ENCODE results near the gene RAB1A. TPM values are rescaled to one million over a fixed set of nuclear protein-coding genes. Genes with fewer than 3 reads are reported as not detected.

RAB1A gene
- 206 and 311 TPM in 2 replicates for total RNA-seq (2016; rRNA removed; fragmentation: Illumina TruSeq; extraction: Trizol)
- total RNA-seq (2016; cell fraction: cytosol; rRNA removed; fragmentation: Illumina TruSeq; extraction: Trizol; ENCODE audit: low read depth), result 27.8 and 28.9 TPM in 2 replicates
- 208 and 306 TPM in 2 replicates for total RNA-seq (2016; cell fraction: insoluble cytoplasmic fraction; rRNA removed; fragmentation: Illumina TruSeq; extraction: Trizol)
- 98.9 and 106 TPM in 2 replicates for total RNA-seq (2016; cell fraction: membrane; rRNA removed; fragmentation: Illumina TruSeq; extraction: Trizol)
- 101 and 108 TPM in 2 replicates for total RNA-seq (2016; cell fraction: nucleus; rRNA removed; fragmentation: Illumina TruSeq; extraction: Trizol)
- 174 and 226 TPM in 2 replicates for polyA plus RNA-seq (2011; rRNA removed)
- polyA plus RNA-seq (2011; cell fraction: cytosol; rRNA removed), result 101 and 153 TPM in 2 replicates
- polyA plus RNA-seq (2011; cell fraction: nucleus; rRNA removed), result 26.7 and 44.5 TPM in 2 replicates
- 237 and 266 TPM in 2 replicates for polyA plus RNA-seq (2012)
- 46.4 and 51.5 TPM in 2 replicates for polyA plus RNA-seq (2016; cell fraction: cytosol; fragmentation: Illumina TruSeq; extraction: Trizol; ENCODE audit: low read depth)
- polyA plus RNA-seq (2016; cell fraction: insoluble cytoplasmic fraction; fragmentation: Illumina TruSeq; extraction: Trizol; ENCODE audit: low read depth), result 489 and 498 TPM in 2 replicates
- polyA plus RNA-seq (2016; cell fraction: membrane; fragmentation: Illumina TruSeq; extraction: Trizol; ENCODE audit: low read depth), result 122 and 126 TPM in 2 replicates
- 219 and 228 TPM in 2 replicates for polyA plus RNA-seq (2016; cell fraction: nucleus; fragmentation: Illumina TruSeq; extraction: Trizol; ENCODE audit: insufficient read depth, low read depth)
- polyA minus RNA-seq (2011; rRNA and poly(A)+ RNA removed; ENCODE audit: low replicate concordance), result 26.5 and 48.9 TPM in 2 replicates
- 83.1 and 93.6 TPM in 2 replicates for polyA minus RNA-seq (2011; cell fraction: cytosol; rRNA and poly(A)+ RNA removed)
- 58.2 and 71.1 TPM in 2 replicates for polyA minus RNA-seq (2011; cell fraction: nucleus; rRNA and poly(A)+ RNA removed)
- percentile 96 among the genes with signal in this experiment for Bru-seq, nascent RNA
- percentile 99 among the genes with signal in this experiment for BruChase-seq, experiment 1, labeled RNA remaining after a 6-hour chase
- percentile 98 among the genes with signal in this experiment for BruChase-seq, experiment 2, labeled RNA remaining after a 2-hour chase
- long read RNA-seq, experiment 1, transcript RAB1A-203 (6 exons, 2,447 nt), result major isoform, 221 of 243 reads
- long read RNA-seq, experiment 1, partial matches to known transcripts, result 4 of 243 reads
- long read RNA-seq, experiment 1, other reads (novel, unspliced or antisense), result 17 of 243 reads
- long read RNA-seq, experiment 2, transcript RAB1A-203 (6 exons, 2,447 nt), result major isoform, 285 of 418 reads
- long read RNA-seq, experiment 2, partial matches to known transcripts, result 26 of 418 reads
- long read RNA-seq, experiment 2, other reads (novel, unspliced or antisense), result 107 of 418 reads

DNA sequence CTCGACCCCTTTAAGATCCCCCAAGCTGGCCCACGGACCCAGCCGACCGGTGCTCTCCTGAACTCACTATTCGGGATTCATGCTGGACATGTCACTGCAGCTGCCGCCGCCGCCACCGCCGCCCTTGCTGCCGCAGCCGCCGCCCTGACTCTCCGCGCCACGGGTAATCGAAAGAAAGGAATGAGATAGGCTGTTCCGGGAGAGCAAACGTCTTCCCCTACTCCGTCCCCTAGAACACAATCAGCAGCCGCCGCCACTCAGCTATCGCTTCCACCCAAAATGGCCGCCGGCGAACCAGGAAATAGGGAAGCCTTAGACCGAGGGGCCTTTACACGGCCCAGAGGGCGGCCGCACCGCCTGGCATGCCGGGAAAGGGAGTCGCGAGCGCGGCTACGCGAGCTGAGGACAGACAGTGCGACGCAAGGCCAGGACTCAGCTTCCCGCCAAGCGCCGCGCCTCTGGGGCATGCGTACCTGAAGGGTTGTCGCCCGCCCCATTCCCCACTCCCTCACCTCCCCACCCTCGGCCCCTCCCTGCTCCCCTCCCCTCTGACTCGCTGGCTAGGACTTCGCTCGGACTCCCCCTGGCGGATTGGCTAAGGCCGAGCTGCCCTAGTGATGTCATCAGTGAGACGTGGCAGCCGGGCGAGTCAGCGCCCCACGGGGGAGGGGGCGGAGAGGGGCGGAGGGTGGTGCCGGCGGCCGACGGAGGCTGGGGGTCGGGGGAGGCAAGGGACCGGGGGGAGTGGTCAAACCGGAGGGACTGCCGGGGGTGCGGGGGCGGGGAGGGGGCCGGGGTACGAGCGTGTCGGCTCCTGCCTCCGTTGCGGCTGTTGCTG, at the start of gene RAB1A:
Gene RAB1A, minus strand, starts transcription at position 281 of the 838 bp plus-strand sequence. Its CDS starts 191 bp downstream, at position 90.
- DNase-seq (ENCODE audit: low spot score) (peak; percentile 99), FAIRE-seq (peak; percentile 82), ATAC-seq (peak; percentile 98)
- no TSS peak for BruUV-seq (replicated peaks)
- POLR2A ChIA-PET, result interaction anchor here (0.6 to 3.1 kb wide), 38 partner anchors 10 to 476 kb away, joined by 3 to 62 read pairs (median 5); partner anchors contain the start of genes ACTR2, CEP68, SERTAD2 and SPRED2
- Histone ChIP-seq H3K4me1 (ENCODE audit: insufficient read depth, low read length) (peaks cover 69% of the 10 kb centered on the region), H2AFZ (ENCODE audit: low read length) (no peak within 1 kb of the TSS), H3K36me3 (replicated peaks in 1 of 2; ENCODE audit: control insufficient read depth in 1 of 2, insufficient read depth in 2 of 2, low read length in 2 of 2) (no peaks in the 10 kb centered on the region; a peak in 1 of 5 replicates), H3K4me2 (ENCODE audit: low read depth, low read length) (peak within 1 kb of the TSS; percentile 98), H3K27ac (ENCODE audit: extremely low read length, insufficient read depth, low read length) (peak within 1 kb of the TSS; percentile 95), H3K27me3 (ENCODE audit: control insufficient read depth in 1 of 2, insufficient read depth in 2 of 2, low read length in 2 of 2) (peaks cover 0 to 4% of the 10 kb centered on the region in 2 experiments; a peak in 1 of 5 replicates), H3K9me3 (ENCODE audit: low read length) (no peaks in the 10 kb centered on the region), H4K20me1 (ENCODE audit: insufficient read depth, low read length) (peaks cover 44% of the 10 kb centered on the region), H3K79me2 (ENCODE audit: insufficient read depth, low read length) (peaks cover 49% of the 10 kb centered on the region), H3K4me3 (replicated peaks in 1 of 3; ENCODE audit: insufficient read depth in 1 of 3, low read depth in 2 of 3, low read length in 3 of 3) (peak within 1 kb of the TSS; percentile 89 to 98 (median 97)), H3K9ac (ENCODE audit: insufficient read depth, low read depth, low read length) (peak within 1 kb of the TSS; percentile 100)
- under 1% methylated on average over 68 of the region's 76 CpGs for WGBS (ENCODE audit: low lambda C conversion rate)
- intact Hi-C loops (cut with micrococcal nuclease; ENCODE audit: unreplicated experiment), result loop anchor here (2.0 to 5.0 kb wide), 6 partner anchors 17 to 97 kb away; partner anchors contain the start of genes ACTR2 and CEP68
- CTCF ChIA-PET (ENCODE audit: low intra/inter-chr PET ratio, low total read pairs), result interaction anchor here (0.6 kb wide), 1 partner anchor 40 kb away, joined by 3 read pairs; no protein-coding TSS in a partner anchor
- in situ Hi-C loops (cut with HindIII; ENCODE audit: extremely low pct_ligation_motif_present, low pct_unique_long_range_greater_than_20kb), result no loop called here
- TF ChIP-seq ZNF567 (CRISPR knock-in tag; IDR thresholded peaks at IDR 0.05; ENCODE audit: borderline replicate concordance) (0 out of 2 replicates have a peak, but pooled peaks have one; percentile 53), ERF (CRISPR knock-in tag; IDR thresholded peaks at IDR 0.05) (no peak; the same call in 1 of the 2 replicates), ZNF790 (CRISPR knock-in tag; IDR thresholded peaks at IDR 0.05; ENCODE audit: borderline replicate concordance) (0 out of 2 replicates have a peak, but pooled peaks have one; percentile 15), ZNF883 (CRISPR knock-in tag; IDR thresholded peaks at IDR 0.05; ENCODE audit: not compliant biosample characterization) (peak; percentile 25), DR1 (CRISPR knock-in tag; IDR thresholded peaks at IDR 0.05) (peak; percentile 53; the same call in 1 of the 2 replicates), ZNF572 (CRISPR knock-in tag; IDR thresholded peaks at IDR 0.05) (0 out of 2 replicates have a peak, but pooled peaks have one; percentile 39), ZBTB20 (CRISPR knock-in tag; IDR thresholded peaks at IDR 0.05; ENCODE audit: borderline replicate concordance, low read depth) (no peak), ZNF605 (CRISPR knock-in tag; IDR thresholded peaks at IDR 0.05) (peak; percentile 83), SMAD1 (CRISPR knock-in tag; IDR thresholded peaks at IDR 0.05; ENCODE audit: borderline replicate concordance, low read depth) (no peak), ASH2L (IDR thresholded peaks at IDR 0.05; ENCODE audit: insufficient read length, low read depth, low read length) (peak; percentile 92)
- TF ChIP-seq, protein P1, sequence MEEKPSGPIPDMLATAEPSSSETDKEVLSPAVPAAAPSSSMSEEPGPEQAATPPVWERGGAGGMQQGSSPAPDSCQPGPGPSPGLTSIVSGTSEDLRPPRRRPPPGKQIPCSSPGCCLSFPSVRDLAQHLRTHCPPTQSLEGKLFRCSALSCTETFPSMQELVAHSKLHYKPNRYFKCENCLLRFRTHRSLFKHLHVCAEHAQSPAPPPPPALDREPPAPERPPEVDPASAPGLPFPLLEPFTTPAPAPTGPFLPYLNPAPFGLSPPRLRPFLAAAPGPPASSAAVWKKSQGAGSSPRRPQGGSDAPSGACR (CRISPR knock-in tag; IDR thresholded peaks at IDR 0.05), result peak; percentile 71
- TF ChIP-seq, protein P2, sequence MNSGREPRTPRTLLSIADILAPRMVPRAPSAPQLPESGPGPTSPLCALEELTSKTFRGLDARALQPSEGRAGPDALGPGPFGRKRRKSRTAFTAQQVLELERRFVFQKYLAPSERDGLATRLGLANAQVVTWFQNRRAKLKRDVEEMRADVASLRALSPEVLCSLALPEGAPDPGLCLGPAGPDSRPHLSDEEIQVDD (CRISPR knock-in tag; IDR thresholded peaks at IDR 0.05; ENCODE audit: borderline replicate concordance), result no peak
- TF ChIP-seq, protein P3, sequence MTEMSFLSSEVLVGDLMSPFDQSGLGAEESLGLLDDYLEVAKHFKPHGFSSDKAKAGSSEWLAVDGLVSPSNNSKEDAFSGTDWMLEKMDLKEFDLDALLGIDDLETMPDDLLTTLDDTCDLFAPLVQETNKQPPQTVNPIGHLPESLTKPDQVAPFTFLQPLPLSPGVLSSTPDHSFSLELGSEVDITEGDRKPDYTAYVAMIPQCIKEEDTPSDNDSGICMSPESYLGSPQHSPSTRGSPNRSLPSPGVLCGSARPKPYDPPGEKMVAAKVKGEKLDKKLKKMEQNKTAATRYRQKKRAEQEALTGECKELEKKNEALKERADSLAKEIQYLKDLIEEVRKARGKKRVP (CRISPR knock-in tag; IDR thresholded peaks at IDR 0.05), result peak in 1 of 2 experiments; percentile 54; a peak in 2 of 4 replicates
